Measurements from ENCODE around the gene CATSPERZ.

The CATSPERZ gene

DNA sequence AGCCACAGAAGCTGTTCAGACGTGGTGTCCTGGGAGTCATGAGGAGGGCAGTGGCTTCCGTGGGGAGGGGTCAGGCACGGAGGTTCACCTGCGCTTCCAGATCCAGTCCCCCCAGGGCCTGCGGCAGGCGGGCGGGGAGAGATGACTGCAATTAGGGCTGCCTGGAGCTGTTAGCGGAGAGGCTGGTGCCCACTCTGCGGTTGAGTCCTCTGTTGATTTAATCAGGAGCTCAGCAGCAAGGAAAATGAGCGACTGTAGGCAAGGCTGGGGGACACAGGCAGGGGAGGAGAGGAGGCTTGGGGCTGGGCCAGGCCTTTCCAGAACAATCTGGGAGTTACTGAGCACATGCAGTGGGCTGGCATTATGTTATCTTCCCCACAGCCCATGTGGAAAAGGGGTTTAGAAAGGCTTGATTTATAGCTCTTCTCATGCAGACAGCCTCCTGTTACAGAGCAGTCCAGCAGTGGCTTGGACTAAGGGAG, 35.7 kb upstream of the CATSPERZ start:
- DNase-seq: no peak

DNA sequence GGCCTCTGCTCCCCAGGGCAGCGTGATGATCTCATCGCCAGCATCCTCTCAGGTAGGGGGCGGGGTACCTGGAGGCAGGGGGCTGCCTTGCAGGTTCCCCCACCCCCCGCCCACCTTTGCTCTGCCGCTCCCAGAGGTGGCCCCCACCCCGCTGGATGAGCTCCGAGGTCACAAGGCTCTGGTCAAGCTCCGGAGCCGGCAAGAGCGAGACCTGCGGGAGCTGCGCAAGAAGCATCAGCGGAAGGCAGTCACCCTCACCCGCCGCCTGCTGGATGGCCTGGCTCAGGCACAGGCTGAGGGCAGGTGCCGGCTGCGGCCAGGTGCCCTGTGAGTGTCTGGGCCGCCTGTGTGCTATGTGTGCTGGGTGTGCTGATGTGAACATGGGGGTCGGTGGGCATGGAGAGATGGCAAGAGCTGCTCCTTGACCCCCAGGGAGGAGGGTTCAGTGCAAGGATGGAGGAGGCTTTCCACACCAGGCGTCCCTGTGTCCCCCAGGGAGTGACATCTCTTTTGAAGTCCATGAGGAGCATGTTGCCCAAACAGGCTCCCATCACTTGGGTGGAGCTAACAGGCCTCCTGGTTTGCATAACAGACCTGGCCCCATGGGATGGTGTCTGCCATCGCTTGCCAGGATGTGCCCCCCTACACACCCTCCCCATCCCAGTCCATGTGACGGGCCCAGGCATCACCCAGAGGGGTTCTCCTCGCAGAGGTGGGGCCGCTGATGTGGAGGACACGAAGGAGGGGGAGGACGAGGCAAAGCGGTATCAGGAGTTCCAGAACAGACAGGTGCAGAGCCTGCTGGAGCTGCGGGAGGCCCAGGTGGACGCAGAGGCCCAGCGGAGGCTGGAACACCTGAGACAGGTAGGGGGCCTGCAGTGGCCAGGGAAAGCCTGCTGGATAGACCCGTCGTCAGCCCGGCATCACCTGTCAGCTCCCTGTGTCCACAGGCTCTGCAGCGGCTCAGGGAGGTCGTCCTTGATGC, 34.7 kb upstream of the CATSPERZ start:
- DNase-seq: no peak

DNA sequence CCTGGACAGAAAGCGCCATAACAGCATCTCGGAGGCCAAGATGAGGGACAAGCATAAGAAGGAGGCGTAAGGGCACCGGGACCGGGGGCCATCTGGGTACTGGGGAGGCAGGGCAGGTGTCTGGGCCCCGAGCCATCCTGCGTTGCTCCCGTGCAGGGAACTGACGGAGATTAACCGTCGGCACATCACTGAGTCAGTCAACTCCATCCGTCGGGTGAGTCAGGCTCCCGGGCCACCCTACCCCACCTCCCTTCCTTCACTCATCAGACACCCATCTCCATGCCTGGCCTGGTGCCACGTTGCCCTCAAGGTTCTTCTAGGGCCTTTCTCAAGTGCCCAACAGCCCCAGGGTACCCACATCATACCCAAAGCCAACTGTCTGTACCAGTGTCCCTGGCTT, 33.8 kb upstream of the CATSPERZ start:
- no peak for DNase-seq

DNA sequence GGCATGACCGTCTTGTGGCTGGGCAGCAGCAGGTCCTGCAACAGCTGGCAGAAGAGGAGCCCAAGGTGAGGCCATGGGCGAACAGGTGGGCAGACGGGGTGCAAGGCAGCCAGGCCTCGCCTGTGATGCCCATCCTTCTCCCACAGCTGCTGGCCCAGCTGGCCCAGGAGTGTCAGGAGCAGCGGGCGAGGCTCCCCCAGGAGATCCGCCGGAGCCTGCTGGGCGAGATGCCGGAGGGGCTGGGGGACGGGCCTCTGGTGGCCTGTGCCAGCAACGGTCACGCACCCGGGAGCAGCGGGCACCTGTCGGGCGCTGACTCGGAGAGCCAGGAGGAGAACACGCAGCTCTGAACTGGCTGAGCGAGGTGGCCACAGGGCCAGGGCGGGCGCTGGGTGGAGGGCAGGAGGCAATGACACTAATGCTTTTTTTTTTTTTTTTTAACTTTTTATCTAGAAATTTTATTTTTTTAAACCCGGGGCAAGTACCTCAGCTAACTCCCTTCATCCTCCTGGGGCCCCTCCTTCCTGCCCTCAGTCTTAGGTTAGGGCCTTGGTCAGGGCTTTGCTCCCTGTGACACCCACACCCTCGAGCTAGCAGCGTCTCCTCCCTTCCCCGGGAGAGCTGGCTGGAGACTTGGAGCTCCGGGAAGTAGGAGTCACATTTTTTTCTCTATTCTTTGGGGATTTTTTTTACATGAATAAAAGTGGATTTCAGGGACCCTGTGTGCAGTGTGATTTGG, 32.8 kb upstream of the CATSPERZ start:
- no peak for DNase-seq

DNA sequence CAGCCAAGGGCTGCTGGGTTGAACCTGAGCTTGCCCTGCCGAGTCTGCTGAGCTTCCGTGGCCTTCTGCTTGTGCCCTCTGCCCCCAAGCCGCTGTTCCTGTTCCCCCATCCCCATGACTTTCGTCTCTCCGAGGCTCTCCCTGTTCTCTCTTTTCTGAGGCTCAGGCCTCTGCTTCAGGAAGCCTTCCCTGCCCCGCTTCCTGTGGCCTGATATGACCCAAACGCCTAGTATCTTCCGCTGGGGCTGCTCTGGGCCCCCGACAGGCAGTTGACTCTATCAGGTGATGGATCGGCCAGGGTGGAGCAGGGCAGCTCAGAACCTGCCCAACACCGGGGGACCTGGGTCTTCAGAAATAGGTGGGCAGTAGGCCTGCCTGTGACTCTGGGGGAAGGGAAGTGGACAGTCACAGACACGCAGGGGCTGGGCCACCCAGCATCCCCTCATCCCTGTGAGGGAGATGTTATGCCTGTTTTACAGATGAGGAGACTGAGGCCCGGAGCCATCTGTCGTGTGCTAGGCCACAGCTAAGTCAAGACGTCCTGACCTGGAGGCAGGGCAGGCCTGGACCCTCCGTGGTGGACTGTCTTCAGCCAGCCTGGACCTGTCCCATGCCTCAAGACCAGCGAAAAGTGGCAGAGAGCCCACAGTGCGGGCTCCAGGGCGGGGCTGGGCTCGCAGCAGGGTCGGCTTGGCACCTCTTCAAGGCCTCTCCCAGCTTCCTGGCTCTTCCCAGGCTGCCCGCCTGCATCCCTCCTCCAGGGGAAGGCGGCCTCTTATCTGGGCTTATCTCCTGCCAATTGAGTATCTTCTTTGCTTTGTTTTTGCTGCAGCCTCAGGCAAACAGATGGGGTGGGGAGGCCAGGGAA, 31.9 kb upstream of the CATSPERZ start:
- peak in 1 of 2 donors; percentile 18 for DNase-seq

DNA sequence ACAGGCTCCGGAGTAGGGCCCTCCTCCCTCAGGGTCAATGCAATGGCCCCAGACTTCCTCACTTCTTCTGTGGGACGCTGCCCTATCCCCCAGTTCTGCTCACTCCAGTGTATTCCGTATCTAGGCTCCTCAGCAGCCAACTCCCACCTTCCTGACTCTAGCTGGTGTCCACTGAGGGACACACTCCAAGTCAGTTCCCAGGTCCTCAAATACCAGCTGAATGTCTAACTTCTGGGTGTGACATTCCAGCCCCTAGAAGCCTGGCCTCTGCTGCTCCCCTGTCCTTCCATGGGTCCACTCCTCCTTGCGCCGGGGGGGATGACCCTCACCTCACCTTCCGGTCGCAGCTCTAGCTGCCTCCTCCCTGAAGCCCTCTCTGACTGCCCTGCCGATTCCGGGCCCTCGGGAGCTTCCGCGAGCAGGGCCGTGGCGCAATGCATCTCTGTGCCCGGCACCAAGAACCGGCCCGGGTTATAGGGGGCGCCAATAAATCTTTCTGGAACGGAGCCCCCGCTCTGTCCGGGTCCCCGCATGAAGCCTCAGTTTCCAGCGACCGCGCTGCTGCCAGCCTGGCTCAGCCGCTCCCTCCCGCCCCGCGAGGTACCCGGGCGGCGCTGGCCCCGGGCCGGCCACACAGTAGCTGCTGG, 31.1 kb upstream of the CATSPERZ start:
- DNase-seq: peak; percentile 38 to 69

DNA sequence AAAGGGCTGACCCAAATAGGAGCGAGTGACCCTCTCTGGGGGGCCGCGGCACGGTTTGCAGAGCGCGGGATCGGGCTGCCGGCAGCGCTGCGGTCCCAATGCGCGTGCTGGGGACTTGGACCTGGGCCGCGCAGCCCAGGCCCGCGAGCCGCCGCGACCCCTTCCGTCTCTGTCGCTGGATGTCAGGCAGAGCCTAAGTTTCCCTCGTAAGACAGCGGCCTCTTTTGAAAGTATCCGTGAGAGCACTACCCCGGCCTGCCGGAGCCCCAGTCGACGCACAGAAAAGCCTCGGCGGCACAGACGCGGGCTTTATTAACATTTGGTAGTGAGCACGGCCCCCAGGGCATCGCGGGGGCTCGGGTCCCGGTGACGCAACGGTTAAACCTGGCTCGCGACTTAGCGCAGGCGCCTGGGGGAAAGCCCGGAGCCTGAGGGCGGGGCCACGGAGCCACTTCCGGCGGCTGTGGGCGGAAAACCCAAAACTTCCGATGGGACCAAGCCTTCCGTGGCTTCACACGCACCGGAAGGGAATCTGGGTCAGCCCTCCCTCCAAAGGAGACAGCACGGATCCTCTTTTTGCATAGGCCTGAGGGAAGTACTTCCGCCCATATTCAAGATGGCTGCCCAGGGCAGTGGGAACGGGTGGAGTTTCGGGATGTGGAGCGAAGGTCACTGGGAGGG, 30.5 kb upstream of the CATSPERZ start:
- peak; percentile 98 to 100 for DNase-seq

DNA sequence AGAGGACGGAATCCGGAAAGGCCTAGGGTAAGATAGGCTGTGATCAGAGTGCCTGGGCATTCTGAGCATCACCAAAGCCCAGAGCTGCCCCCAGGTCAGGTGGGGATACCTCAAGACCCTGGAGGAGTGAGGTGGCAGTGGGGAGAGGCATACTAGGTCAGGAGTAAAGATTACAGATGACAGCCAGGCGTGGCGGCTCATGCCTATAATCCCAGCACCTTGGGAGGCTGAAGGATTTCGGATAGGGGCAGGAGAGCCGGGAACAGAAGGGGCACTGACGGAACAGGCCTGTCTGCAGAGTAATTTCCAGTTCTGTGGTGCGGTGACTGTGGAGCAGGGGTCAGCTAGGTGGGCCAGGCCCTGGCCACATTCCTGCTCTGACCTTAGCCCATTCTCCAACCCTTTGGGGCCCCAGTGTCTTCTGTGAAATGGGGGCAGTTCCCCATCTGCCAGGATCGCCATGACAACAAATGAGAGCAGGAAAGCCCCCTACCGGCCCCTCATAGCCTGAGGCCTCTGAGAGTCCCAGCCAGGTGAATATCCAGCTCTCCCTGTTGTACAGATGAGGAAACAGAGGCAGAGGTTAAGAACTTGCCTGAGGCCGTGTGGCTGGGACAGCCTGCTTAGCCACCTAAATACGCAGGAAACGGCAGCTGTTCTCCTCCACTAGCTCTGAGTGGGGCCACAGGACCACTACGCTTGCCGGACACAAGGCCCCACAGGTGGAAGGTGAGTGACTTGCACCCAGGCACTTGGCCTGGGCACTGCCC, 24.9 kb upstream of the CATSPERZ start:
- no peak for DNase-seq

DNA sequence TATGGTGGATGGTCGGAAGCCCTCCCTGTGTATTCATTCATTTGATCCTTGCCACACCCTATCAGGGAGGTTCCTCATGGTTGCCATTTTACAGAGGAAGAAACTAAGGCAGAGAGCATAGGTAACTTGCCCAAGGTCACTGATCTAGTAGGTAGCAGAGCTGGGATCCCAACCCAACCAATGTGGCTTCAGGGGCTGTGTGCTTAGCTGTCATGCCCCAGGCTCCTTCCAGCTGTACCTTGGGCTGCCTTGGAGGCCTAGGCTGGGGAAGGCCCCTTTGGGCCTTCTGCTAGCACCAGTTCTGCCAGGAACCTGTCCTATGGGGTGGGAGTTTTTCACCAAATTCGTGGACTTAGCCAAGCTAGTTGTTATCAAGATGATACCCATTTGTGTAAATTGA, 24.3 kb upstream of the CATSPERZ start:
- DNase-seq: no peak

DNA sequence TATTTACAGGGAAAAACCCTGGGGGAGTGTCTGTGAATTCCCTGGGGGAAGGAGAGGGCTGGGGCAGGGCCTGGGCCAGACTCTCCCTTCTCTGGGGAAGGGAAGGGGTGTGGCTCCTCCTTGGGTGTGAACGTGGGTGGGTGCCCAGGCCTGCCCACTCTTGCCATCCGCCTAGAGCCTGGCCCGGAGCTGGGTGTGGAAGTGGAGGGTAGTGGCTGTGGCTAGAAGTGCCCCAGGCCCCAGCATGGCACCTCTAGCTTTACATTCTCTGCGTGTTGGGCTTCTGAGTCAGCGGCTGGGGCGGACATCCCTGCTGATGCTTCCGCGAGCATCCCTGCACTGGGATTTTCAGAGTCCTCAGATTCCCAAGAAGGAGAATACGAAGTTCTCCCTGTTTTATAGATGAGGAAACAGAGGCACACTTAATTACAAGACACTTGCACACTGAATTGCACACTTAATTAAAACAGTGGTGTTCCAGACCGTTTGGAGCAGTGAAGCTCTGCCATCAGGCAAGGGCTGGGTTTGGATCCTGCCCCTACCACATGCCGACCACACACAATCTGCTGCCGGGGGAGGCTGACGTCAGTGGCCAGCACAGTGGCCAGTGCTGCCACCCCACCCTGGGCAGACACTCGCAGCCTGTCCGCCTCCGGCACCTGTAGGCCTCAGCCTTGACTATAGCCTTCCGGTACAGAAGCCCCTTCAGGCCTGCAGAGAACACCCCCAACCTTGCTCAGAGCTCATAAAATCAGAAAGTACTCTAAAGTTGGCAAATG, 23.3 kb upstream of the CATSPERZ start:
- peak; percentile 50 to 76 for DNase-seq

DNA sequence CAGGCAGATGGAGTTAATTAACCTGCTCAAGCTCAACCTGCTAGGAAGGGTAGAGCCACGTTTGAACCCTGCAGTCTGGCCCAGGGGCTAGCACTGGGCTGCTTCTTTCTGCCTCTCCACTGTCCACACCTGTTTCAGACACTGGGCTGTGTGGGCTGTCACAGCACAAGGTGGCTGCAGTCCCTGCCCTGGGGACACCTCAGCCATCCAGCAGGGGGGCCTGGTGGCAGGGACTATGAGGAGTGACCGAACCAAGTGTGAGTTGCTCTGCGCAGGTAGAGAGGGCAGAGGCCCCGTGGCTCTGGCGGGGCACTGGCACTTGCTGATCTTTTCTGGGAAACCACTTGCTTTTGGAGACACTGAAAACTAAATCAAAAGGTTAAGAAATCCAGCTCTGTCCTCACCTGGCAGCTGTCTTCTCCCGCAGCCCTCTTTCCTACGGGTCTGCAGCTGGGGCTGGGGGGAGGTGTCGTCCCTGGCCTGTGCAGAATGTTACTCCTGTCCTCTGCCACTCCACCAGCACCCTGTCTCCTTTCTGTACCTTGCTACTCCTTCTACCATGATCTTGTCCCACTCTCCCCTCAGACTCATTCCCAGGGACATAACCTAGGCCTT, 21.5 kb upstream of the CATSPERZ start:
- no peak for DNase-seq

DNA sequence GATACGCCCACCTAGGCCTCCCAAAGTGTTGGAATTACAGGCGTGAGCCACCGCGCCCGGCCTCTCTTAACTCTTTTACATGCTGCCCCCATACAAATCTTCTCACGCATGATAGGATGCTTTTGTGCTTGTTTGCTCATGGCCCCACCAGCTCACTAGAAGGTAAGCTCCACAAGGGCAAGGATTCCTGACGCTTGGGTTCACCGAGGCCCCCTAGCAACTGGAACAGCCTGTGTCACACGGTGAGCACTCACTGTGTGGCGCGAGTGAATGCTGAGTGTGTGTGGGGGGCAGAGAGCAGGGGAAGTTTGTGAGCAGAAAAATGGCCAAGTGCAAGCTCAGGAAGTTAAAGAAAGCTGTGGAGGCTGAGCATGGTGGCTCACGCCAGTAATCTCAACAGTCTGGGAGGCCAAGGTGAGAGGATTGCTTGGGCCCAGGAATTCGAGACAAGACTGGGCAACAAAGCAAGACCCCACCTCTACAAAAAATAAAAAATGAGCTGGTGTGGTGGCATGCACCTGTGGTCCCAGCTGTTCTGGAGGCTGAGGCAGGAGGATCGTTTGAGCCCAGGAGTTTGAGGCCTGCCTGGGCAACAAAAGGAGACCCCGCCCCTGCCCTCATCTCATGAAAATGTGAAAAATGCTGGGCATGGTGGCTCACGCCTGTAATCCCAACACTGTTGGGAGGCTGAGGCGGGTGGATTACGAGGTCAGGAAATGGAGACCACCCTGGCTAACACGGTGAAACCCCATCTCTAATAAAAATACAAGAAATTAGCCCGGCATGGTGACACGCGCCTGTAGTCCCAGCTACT, 18.0 kb upstream of the CATSPERZ start:
- DNase-seq: no peak

DNA sequence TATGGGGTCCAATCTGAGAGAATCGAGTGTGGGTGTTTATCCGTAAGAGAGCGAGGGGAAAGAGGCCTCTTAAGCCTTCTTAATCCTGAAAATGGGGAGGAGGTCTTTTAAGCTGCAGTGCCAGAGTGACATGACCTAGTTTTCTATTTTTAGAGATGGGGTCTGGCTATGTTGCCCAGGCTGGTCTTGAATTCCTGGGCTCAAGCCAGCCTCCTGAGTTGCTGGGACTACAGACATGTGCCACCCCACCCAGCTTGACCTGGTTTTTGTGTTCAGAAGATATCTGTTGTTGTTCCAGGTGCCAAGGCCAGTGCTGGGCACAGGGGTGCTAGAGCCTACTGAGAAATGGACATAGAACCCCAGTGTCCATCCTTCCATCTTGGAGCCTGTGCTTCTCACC, 17.1 kb upstream of the CATSPERZ start:
- no peak for DNase-seq

DNA sequence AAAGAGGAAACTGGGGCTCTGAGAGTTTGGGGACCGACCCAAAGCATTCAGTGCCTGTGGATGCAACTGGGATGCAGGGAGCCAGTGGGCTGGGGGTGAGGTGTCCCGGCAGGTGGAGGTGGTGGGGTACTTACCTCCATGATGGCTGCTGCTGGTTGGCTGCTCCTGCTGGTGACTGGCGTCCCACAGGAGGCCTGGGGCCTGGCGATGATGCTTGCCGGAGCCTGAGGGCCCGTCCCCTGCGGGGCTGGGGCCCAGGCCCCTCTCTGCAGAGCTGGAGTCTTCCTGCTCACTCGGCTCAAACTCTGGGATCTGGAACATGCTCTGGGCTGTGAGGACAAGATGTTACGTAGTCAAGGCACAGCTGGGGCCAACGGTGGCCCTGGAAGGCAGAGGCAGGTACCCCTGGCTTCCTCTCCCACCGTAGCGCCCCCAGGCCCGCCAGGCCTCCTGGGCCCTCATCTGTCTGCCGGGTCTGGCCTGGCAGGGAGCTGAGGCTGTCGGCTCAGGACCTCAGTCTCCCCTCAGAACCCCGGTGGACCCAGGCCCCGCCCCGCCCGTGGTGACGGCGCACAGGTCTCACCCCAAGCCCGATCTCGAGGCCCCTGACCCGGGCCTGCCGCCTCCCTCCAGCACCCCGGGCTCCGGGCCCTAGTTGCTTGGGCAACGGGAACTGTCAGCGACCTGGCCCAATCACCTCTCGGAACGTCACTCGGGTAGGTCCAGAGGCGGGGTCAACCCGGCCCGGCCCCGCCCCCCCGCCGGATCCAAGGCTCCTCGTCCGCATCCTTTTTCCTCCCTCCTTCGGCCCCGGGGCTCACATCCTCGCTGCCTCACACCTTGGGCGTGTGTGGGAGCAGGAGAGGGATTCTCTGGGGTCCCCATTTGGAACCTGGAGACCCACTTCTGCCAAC, 15.9 kb upstream of the CATSPERZ start, which contains the start of gene BAD:
Gene BAD (minus strand): TSS at position 618 of the 914 bp plus-strand sequence. CDS start 297 bp downstream, at position 321.
- peak; percentile 85 to 96 for DNase-seq

DNA sequence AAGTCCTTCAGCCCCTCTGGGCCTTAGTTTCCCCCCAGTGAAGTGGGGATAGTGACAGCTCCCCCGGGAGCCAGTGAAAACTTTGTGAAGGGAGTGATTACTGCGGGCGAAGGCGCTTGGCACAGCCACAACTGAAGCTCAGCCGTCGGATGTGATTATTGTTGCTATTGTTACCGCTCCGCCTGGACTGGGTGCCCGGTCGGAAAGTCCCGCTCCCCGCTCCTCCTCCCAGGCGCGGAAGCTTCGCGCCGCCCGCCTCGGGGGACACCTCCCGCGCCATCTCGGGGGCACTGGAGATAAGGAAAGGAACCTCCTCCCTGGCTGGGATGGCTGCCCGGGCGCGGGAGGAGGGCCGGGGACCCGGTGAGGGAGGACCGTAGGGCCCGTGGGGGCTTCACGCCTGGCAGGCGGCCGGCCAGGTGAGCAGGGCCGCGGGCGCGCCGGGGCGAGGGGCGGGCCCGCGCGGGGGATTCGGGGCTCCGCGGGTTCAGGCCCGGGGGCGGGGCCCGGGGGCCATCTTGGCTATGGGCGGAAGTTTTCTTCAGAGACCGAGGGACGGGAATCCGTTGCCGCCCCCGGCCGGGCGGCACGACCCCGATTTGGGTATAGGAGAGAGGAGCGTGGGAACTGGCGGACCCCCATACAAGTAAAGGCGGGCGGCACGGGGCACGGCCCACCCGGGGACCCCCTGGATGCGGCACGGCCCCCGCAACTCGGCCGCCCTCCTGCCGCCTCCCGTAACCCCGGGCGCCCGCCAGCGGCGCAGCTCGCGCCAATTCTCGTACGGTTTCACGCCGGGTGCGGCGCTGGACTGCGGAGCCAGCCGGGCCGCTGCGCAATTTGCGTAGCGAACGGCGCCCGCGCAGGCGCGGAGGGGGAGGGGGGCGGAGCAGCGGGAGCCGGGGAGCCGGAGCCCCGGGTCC, 14.9 kb upstream of the CATSPERZ start, which contains the start of gene GPR137:
Gene GPR137 (plus strand): TSS at position 887 of the 923 bp plus-strand sequence. CDS start 677 bp downstream, outside the sequence.
- peak; percentile 74 to 91 for DNase-seq

Data from inflammatory macrophage treated with lipopolysaccharide for 1 hour (primary cell).